GM23338 (cell line): ENCODE results near the gene DNAJC11. TPM values are rescaled to one million over a fixed set of nuclear protein-coding genes. Genes with fewer than 3 reads are reported as not detected.
"Not testable (repeated sequence)": the region's sequence is repeated elsewhere in the genome, so short reads cannot be mapped to it uniquely, and the experiment has no call there.

Source experiments
- ATAC-seq: fragments of 200-7000 bp; cut with Tn5 transposase; 3 replicates; pipeline ENCODE4 v1.9.1; 2020
- DNase-seq: peaks from one replicate; pipeline ENCODE4 v3.0.0-alpha.2; 2015; ENCODE audit warnings: low spot score
- H2AFZ ChIP-seq: fragments of 200-600 bp; sonication (generic); 2 replicates; pipeline ENCODE4 v1.8.0; 2016; ENCODE audit warnings: antibody characterized with exemption, mild to moderate bottlenecking, moderate library complexity
- H3F3A ChIP-seq: fragments of 200-600 bp; sonication (generic); replicated peaks from 2 replicates; pipeline ENCODE4 v1.8.0; 2017; ENCODE audit warnings: antibody characterized with exemption, mixed run types, low read depth
- H3K27ac ChIP-seq: fragments of 200-600 bp; sonication (generic); 2 replicates; pipeline ENCODE4 v1.6.1; 2016; ENCODE audit warnings: low read depth
- H3K27me3 ChIP-seq: fragments of 200-600 bp; sonication (generic); 2 replicates; pipeline ENCODE4 v1.8.0; 2016; ENCODE audit warnings: mild to moderate bottlenecking, mixed run types, moderate library complexity; ENCODE audit not compliant: insufficient read depth
- H3K36me3 ChIP-seq: fragments of 200-600 bp; sonication (generic); 2 replicates; pipeline ENCODE4 v1.8.0; 2016; ENCODE audit warnings: mild to moderate bottlenecking; ENCODE audit not compliant: insufficient read depth
- H3K4me1 ChIP-seq: fragments of 200-600 bp; sonication (generic); 2 replicates; pipeline ENCODE4 v1.8.0; 2016; ENCODE audit warnings: mild to moderate bottlenecking, moderate library complexity; ENCODE audit not compliant: insufficient read depth
- H3K4me2 ChIP-seq: fragments of 200-600 bp; sonication (generic); 2 replicates; pipeline ENCODE4 v1.7.1; 2017; ENCODE audit warnings: mixed run types
- H3K4me3 ChIP-seq: fragments of 200-600 bp; sonication (generic); 2 replicates; pipeline ENCODE4 v1.6.1; 2016; ENCODE audit warnings: mixed run types
- H3K79me2 ChIP-seq: fragments of 200-600 bp; sonication (generic); replicated peaks from 2 replicates; pipeline ENCODE4 v1.8.0; 2017; ENCODE audit warnings: mild to moderate bottlenecking; ENCODE audit not compliant: insufficient read depth
- H3K9me2 ChIP-seq: fragments of 200-600 bp; sonication (generic); 2 replicates; pipeline ENCODE4 v1.8.0; 2017; ENCODE audit not compliant: insufficient read depth
- H4K20me1 ChIP-seq: fragments of 200-600 bp; sonication (generic); replicated peaks from 2 replicates; pipeline ENCODE4 v1.8.0; 2017; ENCODE audit warnings: mild to moderate bottlenecking; ENCODE audit not compliant: insufficient read depth
- H3K27ac Mint-ChIP-seq: 2 replicates; pipeline ENCODE4 v1.8.0; 2020; ENCODE audit warnings: inconsistent platforms, mild to moderate bottlenecking, moderate library complexity, mixed read lengths
- H3K27me3 Mint-ChIP-seq: 3 replicates; pipeline ENCODE4 v1.8.0; 2022; ENCODE audit warnings: low read depth, mild to moderate bottlenecking, moderate library complexity, mixed read lengths, inconsistent platforms; ENCODE audit not compliant: insufficient read depth, poor library complexity
- H3K36me3 Mint-ChIP-seq: 3 replicates; pipeline ENCODE4 v1.8.0; 2021; ENCODE audit warnings: low read depth, mild to moderate bottlenecking, inconsistent platforms, moderate library complexity, mixed read lengths
- H3K4me1 Mint-ChIP-seq: 3 replicates; pipeline ENCODE4 v1.8.0; 2020; ENCODE audit warnings: mild to moderate bottlenecking, inconsistent platforms, mixed read lengths
- H3K4me3 Mint-ChIP-seq: 3 replicates; pipeline ENCODE4 v1.8.0; 2021; ENCODE audit warnings: moderate library complexity, mild to moderate bottlenecking, inconsistent platforms, mixed read lengths
- H3K9me3 Mint-ChIP-seq: 3 replicates; pipeline ENCODE4 v1.8.0; 2020; ENCODE audit warnings: moderate library complexity, mild to moderate bottlenecking, inconsistent platforms, mixed read lengths
- EZH2 ChIP-seq: fragments of 200-600 bp; sonication (generic); IDR thresholded peaks from one replicate; pipeline ENCODE4 v1.8.0; 2017; ENCODE audit warnings: antibody characterized with exemption, mild to moderate bottlenecking, low read depth; ENCODE audit not compliant: unreplicated experiment
- NANOG ChIP-seq: IDR thresholded peaks from 2 replicates; pipeline ENCODE4 v1.6.1; 2016; ENCODE audit warnings: antibody characterized with exemption, borderline replicate concordance
- POLR2AphosphoS5 ChIP-seq: IDR thresholded peaks from 2 replicates; pipeline ENCODE4 v1.6.1; 2016; ENCODE audit warnings: antibody characterized with exemption, low read depth
- STAT1 ChIP-seq: IDR thresholded peaks from one replicate; pipeline ENCODE4 v1.6.1; 2016; ENCODE audit warnings: antibody characterized with exemption; ENCODE audit not compliant: unreplicated experiment
- polyA plus RNA-seq: library from polyadenylated mRNA; unstranded; fragments of >200 nt; fragmentation: Nextera tagmentation; extraction: Ambion mirVana; gene quantifications from 2 replicates; pipeline ENCODE4 v1.2.1, GENCODE V29; 2016
- total RNA-seq: library from RNA; depleted of rRNA; stranded (reverse); fragments of >200 nt; shearing (Covaris generic); gene quantifications from 2 replicates; pipeline ENCODE4 v1.2.3, GENCODE V29; 2014
- TF ChIP-seq, protein P1 (sequence below), 2 experiments: fragments of 200-600 bp in 1 of 2; sonication (generic) in 1 of 2; conservative IDR thresholded peaks; 2 replicates each; pipeline versions ENCODE4 v1.5.1 to v1.6.1; 2016 to 2017; ENCODE audit warnings: antibody characterized with exemption in 2 of 2, low read depth in 2 of 2, mild to moderate bottlenecking in 2 of 2, moderate library complexity in 1 of 2
- TF ChIP-seq, protein P2 (sequence below): IDR thresholded peaks from 2 replicates; pipeline ENCODE4 v1.6.1; 2016; ENCODE audit warnings: antibody characterized with exemption
- TF ChIP-seq, protein P3 (sequence below): fragments of 250-450 bp; sonication (Bioruptor Pico); IDR thresholded peaks from 2 replicates; pipeline ENCODE4 v1.5.0; 2020; ENCODE audit warnings: mild to moderate bottlenecking, moderate library complexity

The DNAJC11 gene
- total and polyA plus RNA-seq, 2 experiments from 2014 or later, result 48.4 to 67.2 TPM

DNA sequence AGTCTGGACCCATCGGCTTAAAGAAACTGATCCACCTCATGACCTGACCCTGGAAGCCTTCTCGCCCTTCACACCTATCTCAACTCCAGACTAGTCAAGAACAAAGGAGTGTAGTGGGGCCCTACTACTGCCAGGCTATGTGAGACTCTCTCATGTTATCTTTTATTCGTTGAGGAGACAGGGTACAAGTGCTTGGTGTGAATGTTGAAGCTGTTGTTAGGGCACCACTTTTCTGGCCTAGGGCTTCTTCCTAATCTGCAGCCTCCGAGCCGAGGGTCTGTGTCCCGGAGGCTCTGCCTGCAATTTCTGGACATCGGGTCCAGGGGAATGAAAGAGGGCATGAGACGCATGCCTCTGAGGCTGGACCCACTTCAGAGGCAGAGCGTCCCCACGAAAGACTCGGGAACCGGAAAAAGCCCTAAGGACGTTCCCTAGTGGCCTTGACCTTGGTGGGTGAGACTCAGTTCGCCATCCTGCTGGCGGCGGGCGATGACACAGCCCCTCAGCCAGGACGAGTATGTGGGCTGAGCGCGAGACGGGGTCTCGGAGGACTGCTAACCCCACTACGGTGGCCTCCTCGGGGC, 671 bp downstream of the DNAJC11 start:
- no peak for DNase-seq
- TF ChIP-seq POLR2AphosphoS5, result no peak
- H3K27me3 ChIP-seq, result no peaks in the 10 kb centered on the region
- Mint-ChIP-seq H3K27ac (peak overlapping the region; percentile 97), H3K4me3 (peak overlapping the region; percentile 97), H3K27me3 (peaks cover 2% of the 10 kb centered on the region), H3K4me1 (peaks cover 28% of the 10 kb centered on the region), H3K36me3 (no peaks in the 10 kb centered on the region), H3K9me3 (no peaks in the 10 kb centered on the region)
- peaks cover 7% of the 10 kb centered on the region for H4K20me1 ChIP-seq
- H2AFZ ChIP-seq, result no peak overlapping the region; the same call in 1 of the 2 replicates
- H3K4me3 ChIP-seq, result peak overlapping the region; percentile 98
- peak overlapping the region; percentile 100 for H3K4me2 ChIP-seq
- no peaks in the 10 kb centered on the region for H3K9me2 ChIP-seq
- H3F3A ChIP-seq, result peaks cover 6% of the 10 kb centered on the region; the same call in 1 of the 2 replicates
- H3K79me2 ChIP-seq, result peaks cover 55% of the 10 kb centered on the region
- peaks cover 29% of the 10 kb centered on the region for H3K4me1 ChIP-seq
- H3K36me3 ChIP-seq, result no peaks in the 10 kb centered on the region
- H3K27ac ChIP-seq, result peak overlapping the region; percentile 84
- ATAC-seq, result no peak; the same call in 2 of the 3 replicates

DNA sequence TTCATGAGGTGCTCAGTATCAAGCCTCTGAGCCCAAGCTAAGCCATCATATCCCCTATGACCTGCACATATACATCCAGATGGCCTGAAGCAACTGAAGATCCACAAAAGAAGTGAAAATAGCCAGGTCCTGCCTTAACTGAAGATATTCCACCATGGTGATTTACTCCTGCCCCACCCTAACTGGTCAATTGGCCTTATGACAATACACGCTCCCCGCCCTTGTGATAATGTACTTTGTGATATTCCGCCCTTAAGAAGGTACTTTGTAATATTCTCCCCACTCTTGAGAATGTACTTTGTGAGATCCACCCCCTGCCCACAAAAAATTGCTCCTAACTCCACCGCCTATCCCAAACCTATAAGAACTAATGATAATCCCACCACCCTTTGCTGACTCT, 1.7 kb downstream of the DNAJC11 start:
- H3K27me3 Mint-ChIP-seq, result not testable (repeated sequence)

DNA sequence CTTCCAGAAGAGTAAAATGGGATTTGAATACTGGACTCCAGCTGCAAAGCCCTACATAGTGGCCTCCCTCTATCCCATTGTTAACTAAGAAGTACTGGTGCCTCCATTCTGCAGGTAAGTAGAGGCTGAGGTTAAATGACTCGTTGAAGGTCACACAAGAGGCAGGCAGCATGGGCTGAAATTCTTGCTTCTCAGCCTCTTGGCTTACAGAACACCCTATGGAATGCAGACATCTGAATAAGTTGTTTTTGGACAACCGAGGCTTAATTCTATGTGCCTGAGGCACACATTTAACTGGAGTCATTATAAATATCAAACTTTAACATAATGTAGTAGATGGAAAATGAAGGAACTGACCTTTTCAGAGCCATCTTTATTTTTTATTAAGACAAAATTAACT, 5.7 kb downstream of the DNAJC11 start:
- no peaks in the 10 kb centered on the region for H3K9me2 ChIP-seq
- no peak overlapping the region for H3K4me3 ChIP-seq
- H2AFZ ChIP-seq, result no peak overlapping the region
- no peaks in the 10 kb centered on the region for H3K27me3 ChIP-seq
- H3K4me1 ChIP-seq, result peaks cover 68% of the 10 kb centered on the region
- Mint-ChIP-seq H3K27ac (no peak overlapping the region), H3K36me3 (peaks cover 10% of the 10 kb centered on the region; the same call in 2 of the 3 replicates), H3K9me3 (no peaks in the 10 kb centered on the region), H3K27me3 (peaks cover 11% of the 10 kb centered on the region), H3K4me3 (no peak overlapping the region), H3K4me1 (peaks cover 48% of the 10 kb centered on the region)
- no peak overlapping the region for H3K4me2 ChIP-seq
- ATAC-seq (no peak), DNase-seq (no peak)
- no peaks in the 10 kb centered on the region for H3K36me3 ChIP-seq
- peak overlapping the region; percentile 91; the same call in 1 of the 2 replicates for H3K27ac ChIP-seq
- peaks cover 7% of the 10 kb centered on the region for H4K20me1 ChIP-seq
- H3K79me2 ChIP-seq, result peaks cover 90% of the 10 kb centered on the region
- peaks cover 14% of the 10 kb centered on the region for H3F3A ChIP-seq
- TF ChIP-seq, protein P1, sequence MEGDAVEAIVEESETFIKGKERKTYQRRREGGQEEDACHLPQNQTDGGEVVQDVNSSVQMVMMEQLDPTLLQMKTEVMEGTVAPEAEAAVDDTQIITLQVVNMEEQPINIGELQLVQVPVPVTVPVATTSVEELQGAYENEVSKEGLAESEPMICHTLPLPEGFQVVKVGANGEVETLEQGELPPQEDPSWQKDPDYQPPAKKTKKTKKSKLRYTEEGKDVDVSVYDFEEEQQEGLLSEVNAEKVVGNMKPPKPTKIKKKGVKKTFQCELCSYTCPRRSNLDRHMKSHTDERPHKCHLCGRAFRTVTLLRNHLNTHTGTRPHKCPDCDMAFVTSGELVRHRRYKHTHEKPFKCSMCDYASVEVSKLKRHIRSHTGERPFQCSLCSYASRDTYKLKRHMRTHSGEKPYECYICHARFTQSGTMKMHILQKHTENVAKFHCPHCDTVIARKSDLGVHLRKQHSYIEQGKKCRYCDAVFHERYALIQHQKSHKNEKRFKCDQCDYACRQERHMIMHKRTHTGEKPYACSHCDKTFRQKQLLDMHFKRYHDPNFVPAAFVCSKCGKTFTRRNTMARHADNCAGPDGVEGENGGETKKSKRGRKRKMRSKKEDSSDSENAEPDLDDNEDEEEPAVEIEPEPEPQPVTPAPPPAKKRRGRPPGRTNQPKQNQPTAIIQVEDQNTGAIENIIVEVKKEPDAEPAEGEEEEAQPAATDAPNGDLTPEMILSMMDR (conservative IDR thresholded peaks at IDR 0.05; ENCODE audit: low read depth in 2 of 2), result no peak
- TF ChIP-seq STAT1, result no peak
- TF ChIP-seq, protein P2, sequence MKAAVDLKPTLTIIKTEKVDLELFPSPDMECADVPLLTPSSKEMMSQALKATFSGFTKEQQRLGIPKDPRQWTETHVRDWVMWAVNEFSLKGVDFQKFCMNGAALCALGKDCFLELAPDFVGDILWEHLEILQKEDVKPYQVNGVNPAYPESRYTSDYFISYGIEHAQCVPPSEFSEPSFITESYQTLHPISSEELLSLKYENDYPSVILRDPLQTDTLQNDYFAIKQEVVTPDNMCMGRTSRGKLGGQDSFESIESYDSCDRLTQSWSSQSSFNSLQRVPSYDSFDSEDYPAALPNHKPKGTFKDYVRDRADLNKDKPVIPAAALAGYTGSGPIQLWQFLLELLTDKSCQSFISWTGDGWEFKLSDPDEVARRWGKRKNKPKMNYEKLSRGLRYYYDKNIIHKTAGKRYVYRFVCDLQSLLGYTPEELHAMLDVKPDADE, result no peak
- TF ChIP-seq EZH2, result no peak
- TF ChIP-seq, protein P3, sequence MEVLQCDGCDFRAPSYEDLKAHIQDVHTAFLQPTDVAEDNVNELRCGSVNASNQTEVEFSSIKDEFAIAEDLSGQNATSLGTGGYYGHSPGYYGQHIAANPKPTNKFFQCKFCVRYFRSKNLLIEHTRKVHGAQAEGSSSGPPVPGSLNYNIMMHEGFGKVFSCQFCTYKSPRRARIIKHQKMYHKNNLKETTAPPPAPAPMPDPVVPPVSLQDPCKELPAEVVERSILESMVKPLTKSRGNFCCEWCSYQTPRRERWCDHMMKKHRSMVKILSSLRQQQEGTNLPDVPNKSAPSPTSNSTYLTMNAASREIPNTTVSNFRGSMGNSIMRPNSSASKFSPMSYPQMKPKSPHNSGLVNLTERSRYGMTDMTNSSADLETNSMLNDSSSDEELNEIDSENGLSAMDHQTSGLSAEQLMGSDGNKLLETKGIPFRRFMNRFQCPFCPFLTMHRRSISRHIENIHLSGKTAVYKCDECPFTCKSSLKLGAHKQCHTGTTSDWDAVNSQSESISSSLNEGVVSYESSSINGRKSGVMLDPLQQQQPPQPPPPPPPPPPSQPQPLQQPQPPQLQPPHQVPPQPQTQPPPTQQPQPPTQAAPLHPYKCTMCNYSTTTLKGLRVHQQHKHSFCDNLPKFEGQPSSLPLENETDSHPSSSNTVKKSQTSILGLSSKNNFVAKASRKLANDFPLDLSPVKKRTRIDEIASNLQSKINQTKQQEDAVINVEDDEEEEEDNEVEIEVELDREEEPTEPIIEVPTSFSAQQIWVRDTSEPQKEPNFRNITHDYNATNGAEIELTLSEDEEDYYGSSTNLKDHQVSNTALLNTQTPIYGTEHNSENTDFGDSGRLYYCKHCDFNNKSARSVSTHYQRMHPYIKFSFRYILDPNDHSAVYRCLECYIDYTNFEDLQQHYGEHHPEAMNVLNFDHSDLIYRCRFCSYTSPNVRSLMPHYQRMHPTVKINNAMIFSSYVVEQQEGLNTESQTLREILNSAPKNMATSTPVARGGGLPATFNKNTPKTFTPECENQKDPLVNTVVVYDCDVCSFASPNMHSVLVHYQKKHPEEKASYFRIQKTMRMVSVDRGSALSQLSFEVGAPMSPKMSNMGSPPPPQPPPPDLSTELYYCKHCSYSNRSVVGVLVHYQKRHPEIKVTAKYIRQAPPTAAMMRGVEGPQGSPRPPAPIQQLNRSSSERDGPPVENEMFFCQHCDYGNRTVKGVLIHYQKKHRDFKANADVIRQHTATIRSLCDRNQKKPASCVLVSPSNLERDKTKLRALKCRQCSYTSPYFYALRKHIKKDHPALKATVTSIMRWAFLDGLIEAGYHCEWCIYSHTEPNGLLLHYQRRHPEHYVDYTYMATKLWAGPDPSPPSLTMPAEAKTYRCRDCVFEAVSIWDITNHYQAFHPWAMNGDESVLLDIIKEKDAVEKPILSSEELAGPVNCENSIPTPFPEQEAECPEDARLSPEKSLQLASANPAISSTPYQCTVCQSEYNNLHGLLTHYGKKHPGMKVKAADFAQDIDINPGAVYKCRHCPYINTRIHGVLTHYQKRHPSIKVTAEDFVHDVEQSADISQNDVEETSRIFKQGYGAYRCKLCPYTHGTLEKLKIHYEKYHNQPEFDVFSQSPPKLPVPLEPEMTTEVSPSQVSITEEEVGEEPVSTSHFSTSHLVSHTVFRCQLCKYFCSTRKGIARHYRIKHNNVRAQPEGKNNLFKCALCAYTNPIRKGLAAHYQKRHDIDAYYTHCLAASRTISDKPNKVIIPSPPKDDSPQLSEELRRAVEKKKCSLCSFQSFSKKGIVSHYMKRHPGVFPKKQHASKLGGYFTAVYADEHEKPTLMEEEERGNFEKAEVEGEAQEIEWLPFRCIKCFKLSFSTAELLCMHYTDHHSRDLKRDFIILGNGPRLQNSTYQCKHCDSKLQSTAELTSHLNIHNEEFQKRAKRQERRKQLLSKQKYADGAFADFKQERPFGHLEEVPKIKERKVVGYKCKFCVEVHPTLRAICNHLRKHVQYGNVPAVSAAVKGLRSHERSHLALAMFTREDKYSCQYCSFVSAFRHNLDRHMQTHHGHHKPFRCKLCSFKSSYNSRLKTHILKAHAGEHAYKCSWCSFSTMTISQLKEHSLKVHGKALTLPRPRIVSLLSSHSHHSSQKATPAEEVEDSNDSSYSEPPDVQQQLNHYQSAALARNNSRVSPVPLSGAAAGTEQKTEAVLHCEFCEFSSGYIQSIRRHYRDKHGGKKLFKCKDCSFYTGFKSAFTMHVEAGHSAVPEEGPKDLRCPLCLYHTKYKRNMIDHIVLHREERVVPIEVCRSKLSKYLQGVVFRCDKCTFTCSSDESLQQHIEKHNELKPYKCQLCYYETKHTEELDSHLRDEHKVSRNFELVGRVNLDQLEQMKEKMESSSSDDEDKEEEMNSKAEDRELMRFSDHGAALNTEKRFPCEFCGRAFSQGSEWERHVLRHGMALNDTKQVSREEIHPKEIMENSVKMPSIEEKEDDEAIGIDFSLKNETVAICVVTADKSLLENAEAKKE, result no peak
- no peak for TF ChIP-seq NANOG

More for the DNA sequence above, 1.7 kb downstream of the DNAJC11 start:
- H4K20me1 ChIP-seq, H3K27ac ChIP-seq, H2AFZ ChIP-seq, H3F3A ChIP-seq, H3K36me3 ChIP-seq, H3K36me3 Mint-ChIP-seq, DNase-seq, H3K9me3 Mint-ChIP-seq, H3K9me2 ChIP-seq, ATAC-seq, H3K27me3 ChIP-seq: not testable (repeated sequence)
- H3K27ac Mint-ChIP-seq, result peak overlapping the region; percentile 64; the same call in 1 of the 2 replicates
- Histone ChIP-seq H3K79me2 (peaks cover 65% of the 10 kb centered on the region), H3K4me3 (peak overlapping the region; percentile 98), H3K4me2 (peak overlapping the region; percentile 100), H3K4me1 (peaks cover 37% of the 10 kb centered on the region)
- peak overlapping the region; percentile 97 for H3K4me3 Mint-ChIP-seq
- peaks cover 30% of the 10 kb centered on the region for H3K4me1 Mint-ChIP-seq
